DOHH2 (cell line): ENCODE results near the gene SUGP2.

Source experiments
- H3F3A ChIP-seq: fragments of 200-600 bp; sonication (generic), shearing (Covaris generic); 2 replicates; pipeline ENCODE4 v1.6.0; 2016; ENCODE audit warnings: antibody characterized with exemption, mild to moderate bottlenecking; ENCODE audit not compliant: control insufficient read depth, insufficient read depth
- H3K27ac ChIP-seq: fragments of 200-600 bp; sonication (generic); 2 replicates; pipeline ENCODE4 v1.5.1; 2014; ENCODE audit warnings: low read depth, mild to moderate bottlenecking, low read length, moderate library complexity
- H3K27me3 ChIP-seq: fragments of 200-600 bp; sonication (generic); 2 replicates; pipeline ENCODE4 v1.6.1; 2014; ENCODE audit warnings: mild to moderate bottlenecking, low read length, mixed read lengths; ENCODE audit not compliant: control insufficient read depth
- H3K36me3 ChIP-seq: fragments of 200-600 bp; sonication (generic); 2 replicates; pipeline ENCODE4 v1.6.1; 2014; ENCODE audit warnings: mild to moderate bottlenecking, low read length, moderate library complexity, mixed read lengths; ENCODE audit not compliant: control insufficient read depth
- H3K4me1 ChIP-seq: fragments of 200-600 bp; sonication (generic); 2 replicates; pipeline ENCODE4 v1.6.1; 2014; ENCODE audit warnings: mild to moderate bottlenecking, low read length, mixed read lengths; ENCODE audit not compliant: control insufficient read depth
- H3K4me2 ChIP-seq: fragments of 200-600 bp; sonication (generic); 2 replicates; pipeline ENCODE4 v1.6.0; 2014; ENCODE audit warnings: mild to moderate bottlenecking, low read length, moderate library complexity
- H3K4me3 ChIP-seq: fragments of 200-600 bp; sonication (generic); 2 replicates; pipeline ENCODE4 v1.5.1; 2014; ENCODE audit warnings: mild to moderate bottlenecking, low read length, mixed read lengths
- H3K79me2 ChIP-seq: fragments of 200-600 bp; sonication (generic); 2 replicates; pipeline ENCODE4 v1.6.1; 2014; ENCODE audit warnings: mild to moderate bottlenecking, low read length, mixed read lengths; ENCODE audit not compliant: control insufficient read depth
- H3K9me2 ChIP-seq: fragments of 200-600 bp; sonication (generic); replicated peaks from 2 replicates; pipeline ENCODE4 v1.6.1; 2014; ENCODE audit warnings: mild to moderate bottlenecking, low read length, mixed read lengths; ENCODE audit not compliant: control insufficient read depth
- H3K9me3 ChIP-seq: fragments of 200-600 bp; sonication (generic); 2 replicates; pipeline ENCODE4 v1.6.1; 2014; ENCODE audit warnings: antibody characterized with exemption, low read length, mixed read lengths; ENCODE audit not compliant: control insufficient read depth, insufficient read depth
- H4K20me1 ChIP-seq: fragments of 200-600 bp; sonication (generic); 2 replicates; pipeline ENCODE4 v1.6.0; 2014; ENCODE audit warnings: low read depth, mild to moderate bottlenecking, antibody characterized with exemption, low read length, moderate library complexity; ENCODE audit not compliant: control insufficient read depth, insufficient read depth
- CTCF ChIP-seq: fragments of 200-600 bp; sonication (generic); IDR thresholded peaks from one replicate; pipeline ENCODE4 v1.5.1; 2014; ENCODE audit warnings: antibody characterized with exemption, mild to moderate bottlenecking, low read depth, low read length; ENCODE audit not compliant: poor library complexity, severe bottlenecking
- EZH2phosphoT487 ChIP-seq: fragments of 200-600 bp; sonication (generic); IDR thresholded peaks from 2 replicates; pipeline ENCODE4 v1.6.1; 2017; ENCODE audit warnings: borderline replicate concordance, mild to moderate bottlenecking, antibody characterized with exemption, low read length, moderate library complexity, mixed read lengths

Gene SUGP2

GRCh38 chr19:19042732-19043280 lies 9.5 kb upstream of the SUGP2 start:
- peaks cover 65% of the 10 kb centered on the region for H3K36me3 ChIP-seq

DNA sequence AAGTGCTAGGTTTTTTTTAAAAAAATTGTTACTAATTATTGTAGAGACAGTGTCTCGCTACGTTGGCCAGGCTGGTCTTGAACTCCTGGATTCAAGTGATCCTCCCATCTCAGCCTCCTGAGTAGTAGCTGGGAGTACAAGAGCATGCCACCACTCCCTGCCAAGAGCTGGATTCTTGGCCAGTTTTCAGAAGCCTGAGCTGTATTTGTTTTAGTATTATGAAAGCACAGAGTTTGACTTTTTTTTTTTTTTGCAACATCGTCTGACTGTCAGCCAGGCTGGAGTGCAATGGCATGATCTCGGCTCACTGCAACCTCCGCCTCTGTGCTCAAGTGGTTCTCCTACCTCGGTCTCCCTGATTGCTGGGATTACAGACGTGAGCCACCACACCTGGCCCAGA lies 7.1 kb upstream of the SUGP2 start:
- peaks cover 80% of the 10 kb centered on the region for H3K36me3 ChIP-seq
- no peak for TF ChIP-seq CTCF
- no peak for TF ChIP-seq EZH2phosphoT487
- no peaks in the 10 kb centered on the region for H3K9me2 ChIP-seq
- H3K4me3 ChIP-seq: peak overlapping the region; percentile 32
- H3K27me3 ChIP-seq: no peaks in the 10 kb centered on the region
- H3K4me2 ChIP-seq: peak overlapping the region; percentile 58
- peaks cover 8% of the 10 kb centered on the region for H3F3A ChIP-seq
- peaks cover 30% of the 10 kb centered on the region for H3K4me1 ChIP-seq
- H3K9me3 ChIP-seq: no peaks in the 10 kb centered on the region
- peak overlapping the region; percentile 76 for H3K27ac ChIP-seq
- H4K20me1 ChIP-seq: no peaks in the 10 kb centered on the region; the same call in 1 of the 2 replicates
- H3K79me2 ChIP-seq: peaks cover 80% of the 10 kb centered on the region

More at GRCh38 chr19:19042732-19043280, 9.5 kb upstream of the SUGP2 start:
- Histone ChIP-seq H3K27me3 (no peaks in the 10 kb centered on the region), H4K20me1 (no peaks in the 10 kb centered on the region; the same call in 1 of the 2 replicates), H3K9me3 (no peaks in the 10 kb centered on the region), H3F3A (peaks cover 11% of the 10 kb centered on the region), H3K27ac (no peak overlapping the region), H3K79me2 (peaks cover 56% of the 10 kb centered on the region), H3K9me2 (no peaks in the 10 kb centered on the region), H3K4me1 (peaks cover 25% of the 10 kb centered on the region), H3K4me3 (no peak overlapping the region), H3K4me2 (no peak overlapping the region)
- TF ChIP-seq EZH2phosphoT487 (no peak), CTCF (no peak)

DNA sequence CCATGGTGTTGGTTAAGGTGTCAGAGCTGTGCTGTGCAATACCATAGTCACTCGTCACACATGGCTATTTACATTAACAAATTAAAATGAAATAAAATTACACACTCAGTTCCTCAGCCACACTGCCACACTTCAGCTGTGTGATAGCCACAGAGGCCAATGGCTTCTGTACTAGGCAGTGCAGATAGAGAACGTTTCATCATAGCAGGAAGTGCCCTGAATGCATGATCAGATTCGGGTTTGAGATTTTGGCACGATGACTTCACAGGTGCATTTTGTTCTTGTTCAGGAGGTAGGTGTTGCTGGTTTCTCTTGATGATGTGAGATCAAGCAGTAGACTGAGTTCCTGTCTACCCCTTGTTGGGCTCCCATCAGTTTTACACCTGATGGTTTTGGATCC lies 6.6 kb upstream of the SUGP2 start:
- H3K79me2 ChIP-seq: peaks cover 85% of the 10 kb centered on the region
- H3K9me2 ChIP-seq: no peaks in the 10 kb centered on the region
- H3K4me3 ChIP-seq: peak overlapping the region; percentile 32
- TF ChIP-seq EZH2phosphoT487: no peak
- no peak for TF ChIP-seq CTCF
- H4K20me1 ChIP-seq: no peaks in the 10 kb centered on the region; the same call in 1 of the 2 replicates
- H3F3A ChIP-seq: peaks cover 8% of the 10 kb centered on the region
- no peaks in the 10 kb centered on the region for H3K9me3 ChIP-seq
- peaks cover 35% of the 10 kb centered on the region for H3K4me1 ChIP-seq
- H3K27ac ChIP-seq: peak overlapping the region; percentile 76
- H3K36me3 ChIP-seq: peaks cover 81% of the 10 kb centered on the region
- H3K4me2 ChIP-seq: peak overlapping the region; percentile 58
- no peaks in the 10 kb centered on the region for H3K27me3 ChIP-seq
